GM23338 (cell line): ENCODE results near the gene TOR2A. TPM values are rescaled to one million over a fixed set of nuclear protein-coding genes. Genes with fewer than 3 reads are reported as not detected.

ENCODE experiments used
- ATAC-seq: fragments of 200-7000 bp; cut with Tn5 transposase; 3 replicates; pipeline ENCODE4 v1.9.1; 2020
- DNase-seq: peaks from one replicate; pipeline ENCODE4 v3.0.0-alpha.2; 2015; ENCODE audit warnings: low spot score
- H2AFZ ChIP-seq: fragments of 200-600 bp; sonication (generic); 2 replicates; pipeline ENCODE4 v1.8.0; 2016; ENCODE audit warnings: antibody characterized with exemption, mild to moderate bottlenecking, moderate library complexity
- H3F3A ChIP-seq: fragments of 200-600 bp; sonication (generic); replicated peaks from 2 replicates; pipeline ENCODE4 v1.8.0; 2017; ENCODE audit warnings: antibody characterized with exemption, mixed run types, low read depth
- H3K27ac ChIP-seq: fragments of 200-600 bp; sonication (generic); 2 replicates; pipeline ENCODE4 v1.6.1; 2016; ENCODE audit warnings: low read depth
- H3K27me3 ChIP-seq: fragments of 200-600 bp; sonication (generic); 2 replicates; pipeline ENCODE4 v1.8.0; 2016; ENCODE audit warnings: mild to moderate bottlenecking, mixed run types, moderate library complexity; ENCODE audit not compliant: insufficient read depth
- H3K36me3 ChIP-seq: fragments of 200-600 bp; sonication (generic); 2 replicates; pipeline ENCODE4 v1.8.0; 2016; ENCODE audit warnings: mild to moderate bottlenecking; ENCODE audit not compliant: insufficient read depth
- H3K4me1 ChIP-seq: fragments of 200-600 bp; sonication (generic); 2 replicates; pipeline ENCODE4 v1.8.0; 2016; ENCODE audit warnings: mild to moderate bottlenecking, moderate library complexity; ENCODE audit not compliant: insufficient read depth
- H3K4me2 ChIP-seq: fragments of 200-600 bp; sonication (generic); 2 replicates; pipeline ENCODE4 v1.7.1; 2017; ENCODE audit warnings: mixed run types
- H3K4me3 ChIP-seq: fragments of 200-600 bp; sonication (generic); 2 replicates; pipeline ENCODE4 v1.6.1; 2016; ENCODE audit warnings: mixed run types
- H3K79me2 ChIP-seq: fragments of 200-600 bp; sonication (generic); replicated peaks from 2 replicates; pipeline ENCODE4 v1.8.0; 2017; ENCODE audit warnings: mild to moderate bottlenecking; ENCODE audit not compliant: insufficient read depth
- H3K9me2 ChIP-seq: fragments of 200-600 bp; sonication (generic); 2 replicates; pipeline ENCODE4 v1.8.0; 2017; ENCODE audit not compliant: insufficient read depth
- H4K20me1 ChIP-seq: fragments of 200-600 bp; sonication (generic); replicated peaks from 2 replicates; pipeline ENCODE4 v1.8.0; 2017; ENCODE audit warnings: mild to moderate bottlenecking; ENCODE audit not compliant: insufficient read depth
- H3K27ac Mint-ChIP-seq: 2 replicates; pipeline ENCODE4 v1.8.0; 2020; ENCODE audit warnings: inconsistent platforms, mild to moderate bottlenecking, moderate library complexity, mixed read lengths
- H3K27me3 Mint-ChIP-seq: 3 replicates; pipeline ENCODE4 v1.8.0; 2022; ENCODE audit warnings: low read depth, mild to moderate bottlenecking, moderate library complexity, mixed read lengths, inconsistent platforms; ENCODE audit not compliant: insufficient read depth, poor library complexity
- H3K36me3 Mint-ChIP-seq: 3 replicates; pipeline ENCODE4 v1.8.0; 2021; ENCODE audit warnings: low read depth, mild to moderate bottlenecking, inconsistent platforms, moderate library complexity, mixed read lengths
- H3K4me1 Mint-ChIP-seq: 3 replicates; pipeline ENCODE4 v1.8.0; 2020; ENCODE audit warnings: mild to moderate bottlenecking, inconsistent platforms, mixed read lengths
- H3K4me3 Mint-ChIP-seq: 3 replicates; pipeline ENCODE4 v1.8.0; 2021; ENCODE audit warnings: moderate library complexity, mild to moderate bottlenecking, inconsistent platforms, mixed read lengths
- H3K9me3 Mint-ChIP-seq: 3 replicates; pipeline ENCODE4 v1.8.0; 2020; ENCODE audit warnings: moderate library complexity, mild to moderate bottlenecking, inconsistent platforms, mixed read lengths
- CREB1 ChIP-seq: fragments of 250-450 bp; sonication (Bioruptor Pico); IDR thresholded peaks from 2 replicates; pipeline ENCODE4 v1.5.0; 2020; ENCODE audit warnings: low read depth, mild to moderate bottlenecking, moderate library complexity
- CTCF ChIP-seq, 2 experiments: fragments of 200-600 bp in 1 of 2; sonication (generic) in 1 of 2; conservative IDR thresholded peaks; 2 replicates each; pipeline versions ENCODE4 v1.5.1 to v1.6.1; 2016 to 2017; ENCODE audit warnings: antibody characterized with exemption in 2 of 2, low read depth in 2 of 2, mild to moderate bottlenecking in 2 of 2, moderate library complexity in 1 of 2
- ETS1 ChIP-seq: IDR thresholded peaks from 2 replicates; pipeline ENCODE4 v1.6.1; 2016; ENCODE audit warnings: antibody characterized with exemption
- NANOG ChIP-seq: IDR thresholded peaks from 2 replicates; pipeline ENCODE4 v1.6.1; 2016; ENCODE audit warnings: antibody characterized with exemption, borderline replicate concordance
- ZNF462 ChIP-seq: fragments of 250-450 bp; sonication (Bioruptor Pico); IDR thresholded peaks from 2 replicates; pipeline ENCODE4 v1.5.0; 2020; ENCODE audit warnings: mild to moderate bottlenecking, moderate library complexity
- polyA plus RNA-seq: library from polyadenylated mRNA; unstranded; fragments of >200 nt; fragmentation: Nextera tagmentation; extraction: Ambion mirVana; gene quantifications from 2 replicates; pipeline ENCODE4 v1.2.1, GENCODE V29; 2016
- total RNA-seq: library from RNA; depleted of rRNA; stranded (reverse); fragments of >200 nt; shearing (Covaris generic); gene quantifications from 2 replicates; pipeline ENCODE4 v1.2.3, GENCODE V29; 2014

Gene TOR2A
- total and polyA plus RNA-seq, 2 experiments from 2014 or later = 14.4 to 23.5 TPM

GRCh38 chr9:127732444-127732843 is 2.6 kb downstream of the TOR2A start (continued):
- TF ChIP-seq ZNF462 (CRISPR knock-in tag) = no peak
- no peak for TF ChIP-seq CREB1

- Histone ChIP-seq H3K79me2 (no peaks in the 10 kb centered on the region), H3K27me3 (no peaks in the 10 kb centered on the region), H3K4me2 (no peak overlapping the region), H3K9me2 (no peaks in the 10 kb centered on the region), H3K4me3 (no peak overlapping the region), H2AFZ (no peak overlapping the region), H3F3A (no peaks in the 10 kb centered on the region), H3K36me3 (no peaks in the 10 kb centered on the region), H3K4me1 (peaks cover 9% of the 10 kb centered on the region; the same call in 1 of the 2 replicates), H3K27ac (no peak overlapping the region), H4K20me1 (no peaks in the 10 kb centered on the region)
- DNase-seq (no peak), ATAC-seq (no peak)
- peaks cover 11% of the 10 kb centered on the region for H3K27me3 Mint-ChIP-seq
- no peak overlapping the region for H3K27ac Mint-ChIP-seq
- H3K9me3 Mint-ChIP-seq = no peaks in the 10 kb centered on the region; the same call in 2 of the 3 replicates
- no peak overlapping the region for H3K4me3 Mint-ChIP-seq
- peaks cover 11% of the 10 kb centered on the region for H3K4me1 Mint-ChIP-seq
- H3K36me3 Mint-ChIP-seq = no peaks in the 10 kb centered on the region
- TF ChIP-seq CTCF (conservative IDR thresholded peaks at IDR 0.05; ENCODE audit: low read depth in 2 of 2) (peak in 1 of 2 experiments; percentile 52; a peak in 2 of 4 replicates), ETS1 (no peak), NANOG (no peak)
Observed at GRCh38 chr9:127731938-127732337, 3.2 kb downstream of the TOR2A start.
